ENCODE data around the gene SPTBN1.

- TF ChIP-seq CTCF (IDR thresholded peaks at IDR 0.05) (no peak), POLR2A (IDR thresholded peaks at IDR 0.05) (no peak)
Observed at GRCh38 chr2:54586494-54586893, 130.4 kb downstream of the SPTBN1 start.
